LNCaP clone FGC (cell line): ENCODE data around the gene NTN5.

Source experiments
- DNase-seq: peaks from one replicate; pipeline ENCODE4 v3.0.0-alpha.2; 2011; ENCODE audit warnings: low read depth
- H3K4me3 ChIP-seq: 2 replicates; pipeline ENCODE4 v1.5.1; 2011; ENCODE audit warnings: mild to moderate bottlenecking, low read depth, low read length, control low read depth
- CTCF ChIP-seq: IDR thresholded peaks from 2 replicates; pipeline ENCODE4 v1.5.1; 2012; ENCODE audit warnings: mild to moderate bottlenecking; ENCODE audit not compliant: control insufficient read depth, insufficient read depth; ENCODE audit errors: extremely low read depth

Gene NTN5

DNA sequence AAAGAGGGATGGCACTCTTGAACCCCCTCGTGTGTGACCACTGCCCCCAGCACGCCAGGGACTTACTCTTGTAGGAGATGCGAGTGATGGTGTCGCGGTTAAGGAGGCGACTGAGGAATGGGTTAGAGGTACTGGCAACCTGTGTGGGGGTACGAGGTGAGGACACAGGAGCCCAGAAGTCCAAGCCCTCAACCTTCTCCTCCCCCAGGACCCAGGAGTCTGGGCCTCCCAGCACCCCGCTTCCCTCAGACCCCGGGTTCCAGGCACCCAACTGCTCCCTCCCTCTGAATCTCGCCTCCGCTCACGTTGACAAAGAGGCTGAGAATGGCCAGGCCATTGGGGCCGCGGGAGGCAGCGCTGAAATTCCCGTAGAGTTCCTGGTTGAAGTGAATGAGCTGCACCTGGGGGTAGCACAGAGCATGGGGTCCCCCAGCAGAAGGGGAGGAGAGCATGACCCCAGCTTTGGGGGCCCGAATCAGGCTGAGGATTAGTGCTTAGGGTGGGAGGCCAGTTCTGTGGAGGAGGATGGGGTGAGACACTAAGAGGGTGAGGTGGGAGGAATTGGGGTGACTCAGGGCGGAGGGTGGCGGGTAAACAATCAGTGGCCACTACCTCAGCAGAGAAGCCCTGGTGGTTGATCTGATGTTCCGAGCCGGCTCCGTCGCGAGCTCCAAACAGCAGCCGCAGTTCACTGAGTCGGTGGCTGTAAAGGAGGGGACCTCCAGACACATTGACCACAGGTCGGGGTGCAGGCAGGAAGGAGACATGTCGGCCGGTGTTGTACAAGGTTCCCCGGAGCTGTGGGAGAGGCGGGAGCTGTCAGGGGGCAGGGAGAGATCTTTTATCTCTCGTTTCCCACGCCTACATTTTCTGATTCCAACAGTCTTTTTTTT lies 33.1 kb downstream of the NTN5 start:
- no peak for DNase-seq
- no peak overlapping the region for H3K4me3 ChIP-seq
- no peak for TF ChIP-seq CTCF

GRCh38 chr19:48638831-48639381 lies 33.9 kb downstream of the NTN5 start:
- TF ChIP-seq CTCF, result no peak
- H3K4me3 ChIP-seq, result no peak overlapping the region
- no peak for DNase-seq

GRCh38 chr19:48637948-48638830 lies 34.6 kb downstream of the NTN5 start:
- DNase-seq, result peak; percentile 90
- no peak for TF ChIP-seq CTCF
- peak overlapping the region; percentile 72 for H3K4me3 ChIP-seq

DNA sequence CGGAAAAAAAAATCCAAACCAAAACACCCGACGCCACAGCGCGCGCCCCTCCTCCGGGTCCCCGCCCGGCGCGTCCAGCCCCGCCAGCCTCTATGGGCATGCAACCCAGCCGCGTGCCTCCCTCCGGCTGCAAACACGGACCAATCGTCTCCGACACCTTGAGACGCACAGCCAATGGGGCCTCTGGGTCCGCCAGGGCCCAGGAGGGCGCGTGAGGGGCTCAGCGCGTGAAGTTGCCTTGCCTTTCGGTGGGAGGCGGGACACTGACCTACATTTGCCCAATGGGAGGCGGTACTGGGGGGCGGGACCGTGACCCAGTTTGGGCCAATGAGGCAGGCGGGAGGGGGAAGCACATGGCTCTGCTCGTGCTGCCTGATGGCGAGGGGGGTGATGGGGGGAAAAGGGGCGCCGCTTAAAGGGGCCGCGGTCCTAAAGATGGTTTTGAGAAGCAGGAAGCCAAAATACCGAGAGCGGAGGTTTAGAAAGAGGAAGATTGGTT lies 35.3 kb downstream of the NTN5 start:
- peak overlapping the region; percentile 72 for H3K4me3 ChIP-seq
- peak; percentile 95 for DNase-seq
- no peak for TF ChIP-seq CTCF

DNA sequence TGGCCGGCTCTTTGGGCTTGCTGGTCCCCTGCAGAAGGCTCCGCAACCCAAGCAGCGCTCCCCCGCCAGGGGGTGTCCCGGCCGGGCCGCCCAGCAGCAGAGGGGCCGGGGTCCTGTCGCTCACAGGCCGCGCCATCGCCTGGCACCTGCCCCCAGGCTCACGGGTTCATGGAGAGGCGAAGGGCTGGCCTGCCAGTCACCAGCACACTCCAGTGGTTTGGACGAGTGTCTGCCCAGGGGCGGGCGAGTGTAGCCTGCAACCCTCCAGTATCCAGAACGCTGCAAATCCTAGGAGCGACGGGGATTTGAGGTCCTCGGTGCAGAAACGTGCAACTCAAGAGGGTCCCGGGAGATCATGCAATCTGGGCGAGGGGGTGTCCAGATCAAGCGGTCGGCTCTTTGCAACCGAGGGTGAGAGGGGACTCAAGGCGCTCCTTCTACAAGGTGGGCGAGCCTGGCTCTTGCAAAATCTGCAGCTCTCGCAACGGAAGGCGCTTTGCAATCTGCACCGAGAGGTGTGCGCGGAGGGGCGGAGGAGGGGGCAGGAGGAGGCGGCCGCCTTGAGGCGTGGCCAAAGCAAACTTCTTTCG lies 35.9 kb downstream of the NTN5 start, which contains the start of gene DBP:
TSS of gene DBP (minus strand) at position 521 of the 590 bp plus-strand sequence. CDS start at position 136, 385 bp downstream.
- no peak for DNase-seq
- TF ChIP-seq CTCF, result no peak

More for the DNA sequence above, 35.9 kb downstream of the NTN5 start, which contains the start of gene DBP:
- peak within 1 kb of the TSS; percentile 72 for H3K4me3 ChIP-seq
